Measurements from ENCODE around the gene UPK2. TPM values are rescaled to one million over a fixed set of nuclear protein-coding genes. Genes with fewer than 3 reads are reported as not detected.

Gene UPK2
- total RNA-seq, 2 experiments from 2014 or later, result 0.28 to 0.34 TPM

DNA sequence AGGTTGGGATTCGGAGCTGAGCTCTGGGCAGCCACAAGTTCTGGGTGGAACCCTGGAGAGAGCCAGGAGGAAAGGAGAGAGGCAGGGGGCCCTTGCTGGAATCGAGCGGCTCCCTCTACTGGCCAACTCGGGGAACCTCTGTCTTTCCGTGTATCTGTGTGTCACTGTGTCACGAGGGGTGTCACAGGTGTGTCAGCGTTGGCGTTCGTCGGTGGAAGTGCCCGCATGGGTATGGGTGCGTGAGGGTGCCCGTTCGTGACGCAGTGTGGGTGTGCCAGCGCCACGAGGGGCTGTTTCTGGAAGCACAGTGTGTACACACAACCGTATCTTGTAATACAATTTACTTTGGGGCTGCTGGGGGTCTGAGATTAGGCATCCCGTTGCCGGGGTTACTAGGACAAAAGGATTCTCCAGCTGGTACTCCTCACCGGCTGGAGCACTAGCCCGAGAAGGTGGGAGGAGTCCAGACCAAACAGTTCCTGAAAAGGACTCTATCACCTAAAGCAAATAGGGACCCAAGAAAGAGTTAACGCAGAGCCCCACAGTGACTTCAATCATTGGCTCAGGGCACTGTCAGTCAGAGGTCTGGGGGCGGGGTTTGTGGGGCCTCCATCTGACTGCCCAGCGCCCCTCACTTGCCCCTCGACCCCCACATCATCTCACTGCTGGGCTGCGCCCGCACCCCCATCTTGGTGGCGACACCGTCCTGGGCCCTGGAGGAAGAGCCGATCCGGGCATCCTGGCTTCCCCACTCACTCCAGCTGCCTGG, 27.8 kb upstream of the UPK2 start:
- POLR2A ChIA-PET, result interaction anchor here (0.5 to 2.3 kb wide), 2 partner anchors 14 to 88 kb away, joined by 3 to 13 read pairs; no protein-coding TSS in a partner anchor
- TF ChIP-seq EZH2phosphoT487 (IDR thresholded peaks at IDR 0.05; ENCODE audit: borderline replicate concordance, low read depth, low read length), result no peak
- TF ChIP-seq, protein P1, sequence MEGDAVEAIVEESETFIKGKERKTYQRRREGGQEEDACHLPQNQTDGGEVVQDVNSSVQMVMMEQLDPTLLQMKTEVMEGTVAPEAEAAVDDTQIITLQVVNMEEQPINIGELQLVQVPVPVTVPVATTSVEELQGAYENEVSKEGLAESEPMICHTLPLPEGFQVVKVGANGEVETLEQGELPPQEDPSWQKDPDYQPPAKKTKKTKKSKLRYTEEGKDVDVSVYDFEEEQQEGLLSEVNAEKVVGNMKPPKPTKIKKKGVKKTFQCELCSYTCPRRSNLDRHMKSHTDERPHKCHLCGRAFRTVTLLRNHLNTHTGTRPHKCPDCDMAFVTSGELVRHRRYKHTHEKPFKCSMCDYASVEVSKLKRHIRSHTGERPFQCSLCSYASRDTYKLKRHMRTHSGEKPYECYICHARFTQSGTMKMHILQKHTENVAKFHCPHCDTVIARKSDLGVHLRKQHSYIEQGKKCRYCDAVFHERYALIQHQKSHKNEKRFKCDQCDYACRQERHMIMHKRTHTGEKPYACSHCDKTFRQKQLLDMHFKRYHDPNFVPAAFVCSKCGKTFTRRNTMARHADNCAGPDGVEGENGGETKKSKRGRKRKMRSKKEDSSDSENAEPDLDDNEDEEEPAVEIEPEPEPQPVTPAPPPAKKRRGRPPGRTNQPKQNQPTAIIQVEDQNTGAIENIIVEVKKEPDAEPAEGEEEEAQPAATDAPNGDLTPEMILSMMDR (conservative IDR thresholded peaks at IDR 0.05; ENCODE audit: low read length), result peak; percentile 96
- peak overlapping the region; percentile 48; the same call in 1 of the 2 replicates for H2AFZ ChIP-seq (ENCODE audit: low read length)
- H3K27ac ChIP-seq (ENCODE audit: low read depth, low read length, poor library complexity, severe bottlenecking), result peak overlapping the region; percentile 76
- CTCF ChIA-PET (ENCODE audit: unreplicated experiment), result interaction anchor here (0.6 to 3.2 kb wide), 4 partner anchors 14 to 19 kb away, joined by 3 to 31 read pairs (median 4); no protein-coding TSS in a partner anchor
- H3K79me2 ChIP-seq (ENCODE audit: insufficient read depth, low read depth, low read length), result peaks cover 19% of the 10 kb centered on the region; the same call in 1 of the 2 replicates
- no peaks in the 10 kb centered on the region for H3K36me3 ChIP-seq (ENCODE audit: insufficient read depth, low read length)
- BruUV-seq (replicated peaks), result no TSS peak
- peak overlapping the region; percentile 71 for H3K4me3 ChIP-seq (ENCODE audit: low read depth, low read length, poor library complexity, severe bottlenecking)
- peaks cover 44% of the 10 kb centered on the region for H3K4me1 ChIP-seq (ENCODE audit: insufficient read depth, low read length, poor library complexity, severe bottlenecking)
- H4K20me1 ChIP-seq (ENCODE audit: insufficient read depth, low read length), result no peaks in the 10 kb centered on the region
- peak overlapping the region; percentile 87 for H3K4me2 ChIP-seq (ENCODE audit: low read length)
- H3K9me2 ChIP-seq (ENCODE audit: insufficient read depth, low read length), result no peaks in the 10 kb centered on the region
- intact Hi-C loops (cut with micrococcal nuclease; ENCODE audit: unreplicated experiment), result loop anchor here (1.0 to 2.0 kb wide), 3 partner anchors 57 to 167 kb away; a partner anchor contains a TSS
- DNase-seq (ENCODE audit: low spot score), result peak; percentile 91
- no peaks in the 10 kb centered on the region for H3K9me3 ChIP-seq (ENCODE audit: low read length)

DNA sequence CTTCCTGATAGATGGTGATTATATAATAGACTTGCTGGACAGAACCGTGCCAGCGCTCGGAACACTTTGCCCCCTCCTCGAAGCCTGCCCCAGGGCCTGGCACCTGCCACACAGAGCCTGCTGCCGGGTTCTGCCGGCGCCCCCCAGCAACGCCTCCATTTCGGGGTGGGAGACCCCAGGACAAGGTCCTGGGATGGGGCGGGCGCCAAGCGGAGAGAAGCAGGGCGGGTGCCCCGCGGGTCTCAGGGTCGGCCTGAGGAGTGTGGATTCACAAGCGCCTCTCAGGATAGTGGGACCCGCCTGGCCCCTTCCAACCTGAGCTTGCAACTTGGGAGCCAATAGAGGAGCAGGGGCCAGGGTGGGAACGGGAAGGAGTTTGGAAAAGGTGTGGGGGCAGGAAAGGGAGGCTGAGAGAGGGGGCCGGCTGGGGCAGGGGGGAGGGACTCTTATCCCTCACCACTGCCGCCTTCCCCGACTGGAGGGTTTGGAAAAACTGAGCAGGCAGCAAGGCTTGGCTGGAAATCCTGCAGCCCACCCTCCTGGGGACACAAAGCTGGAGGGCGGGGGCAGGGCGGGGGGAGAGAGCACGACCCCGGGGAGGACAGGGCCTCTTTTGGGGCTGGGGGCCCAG, 27.1 kb upstream of the UPK2 start:
- no peaks in the 10 kb centered on the region for H3K9me2 ChIP-seq (ENCODE audit: insufficient read depth, low read length)
- H3K4me1 ChIP-seq (ENCODE audit: insufficient read depth, low read length, poor library complexity, severe bottlenecking), result peaks cover 37% of the 10 kb centered on the region
- POLR2A ChIA-PET, result interaction anchor here (2.3 kb wide), 1 partner anchor 15 kb away, joined by 13 read pairs; no protein-coding TSS in a partner anchor
- peak; percentile 59 for DNase-seq (ENCODE audit: low spot score)
- TF ChIP-seq EZH2phosphoT487 (IDR thresholded peaks at IDR 0.05; ENCODE audit: borderline replicate concordance, low read depth, low read length), result no peak
- TF ChIP-seq, protein P1 (conservative IDR thresholded peaks at IDR 0.05; ENCODE audit: low read length), result no peak
- no peaks in the 10 kb centered on the region for H3K36me3 ChIP-seq (ENCODE audit: insufficient read depth, low read length)
- H3K4me3 ChIP-seq (ENCODE audit: low read depth, low read length, poor library complexity, severe bottlenecking), result peak overlapping the region; percentile 71
- no peaks in the 10 kb centered on the region for H4K20me1 ChIP-seq (ENCODE audit: insufficient read depth, low read length)
- intact Hi-C loops (cut with micrococcal nuclease; ENCODE audit: unreplicated experiment), result loop anchor here (1.0 to 2.0 kb wide), 3 partner anchors 58 to 166 kb away; a partner anchor contains a TSS
- no peaks in the 10 kb centered on the region for H3K9me3 ChIP-seq (ENCODE audit: low read length)
- peak overlapping the region; percentile 48; the same call in 1 of the 2 replicates for H2AFZ ChIP-seq (ENCODE audit: low read length)
- no TSS peak for BruUV-seq (replicated peaks)
- peak overlapping the region; percentile 87 for H3K4me2 ChIP-seq (ENCODE audit: low read length)
- CTCF ChIA-PET (ENCODE audit: unreplicated experiment), result interaction anchor here (0.6 to 3.2 kb wide), 3 partner anchors 15 to 183 kb away, joined by 3 to 31 read pairs (median 13); no protein-coding TSS in a partner anchor
- H3K27ac ChIP-seq (ENCODE audit: low read depth, low read length, poor library complexity, severe bottlenecking), result peak overlapping the region; percentile 76
- H3K79me2 ChIP-seq (ENCODE audit: insufficient read depth, low read depth, low read length), result peaks cover 13% of the 10 kb centered on the region; the same call in 1 of the 2 replicates

All from OCI-LY7 (cell line).